HG03442 (cell line): Measurements from ENCODE around the gene GMPR.
"Not testable (repeated sequence)": the region's sequence is repeated elsewhere in the genome, so short reads cannot be mapped to it uniquely, and the experiment has no call there.

Experiments used
- ATAC-seq: cut with Tn5 transposase; IDR thresholded peaks from one replicate; pipeline ENCODE4 v1.9.1; 2021; ENCODE audit warnings: mild to moderate bottlenecking, moderate library complexity; ENCODE audit not compliant: unreplicated experiment

Gene GMPR

DNA sequence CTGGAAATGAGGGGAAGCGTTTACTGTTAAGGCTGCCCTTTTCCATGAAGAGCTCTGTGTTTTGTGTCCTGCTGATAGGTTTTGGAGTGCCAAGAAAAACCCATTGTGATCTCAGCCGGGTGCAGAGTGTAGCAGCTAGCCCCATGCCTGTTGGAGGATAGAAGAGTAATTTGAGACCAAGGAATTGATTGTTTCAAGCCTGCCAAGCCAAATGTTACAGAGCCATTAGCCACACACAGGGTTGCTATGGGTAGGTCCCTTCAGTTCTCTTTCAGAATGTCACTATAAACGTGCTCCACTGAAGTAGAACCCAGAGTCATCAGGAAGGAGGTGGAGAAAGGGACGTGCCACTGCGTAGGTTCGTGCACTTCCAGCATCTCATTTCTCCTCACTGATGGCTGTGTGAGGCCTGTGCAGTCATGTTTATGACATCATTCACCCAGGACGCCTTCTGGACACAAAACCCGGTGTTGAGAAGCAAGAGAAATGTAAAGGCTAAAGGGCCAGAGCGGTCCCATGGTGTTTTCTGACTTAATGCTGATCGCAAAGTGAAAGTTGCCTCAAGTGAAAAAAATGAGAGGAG lies 6.6 kb downstream of the GMPR start:
- ATAC-seq, result no peak

DNA sequence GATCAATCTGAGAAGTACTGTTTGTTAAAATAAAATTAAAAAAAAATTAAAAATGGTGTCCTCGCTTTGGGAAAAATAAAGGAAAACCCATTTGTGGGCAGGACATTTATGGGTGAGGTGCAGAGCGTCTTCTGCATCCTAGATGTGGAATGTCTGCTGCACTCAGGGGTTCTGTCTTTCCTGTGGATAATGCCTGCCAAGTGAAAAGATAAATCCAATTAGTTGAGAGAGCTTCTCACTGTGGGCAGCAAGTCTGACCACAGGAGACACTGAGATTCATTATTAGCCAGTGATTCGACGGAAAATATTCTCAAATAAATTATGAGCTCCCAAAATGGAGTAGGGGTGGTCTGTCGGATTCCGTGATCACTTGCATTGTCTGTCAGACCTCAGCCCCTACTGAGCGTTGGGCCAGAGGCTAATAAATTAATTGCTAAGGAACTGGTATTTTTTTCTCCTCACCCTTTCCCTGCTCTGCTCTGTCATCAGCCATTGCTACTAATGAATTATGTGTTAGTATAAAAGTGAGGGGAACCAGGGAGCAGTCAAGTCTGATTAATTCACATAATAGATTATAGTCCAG lies 10.0 kb downstream of the GMPR start:
- ATAC-seq, result no peak

- ATAC-seq, result no peak
Observed at GRCh38 chr6:16249971-16250370, 11.6 kb downstream of the GMPR start.

DNA sequence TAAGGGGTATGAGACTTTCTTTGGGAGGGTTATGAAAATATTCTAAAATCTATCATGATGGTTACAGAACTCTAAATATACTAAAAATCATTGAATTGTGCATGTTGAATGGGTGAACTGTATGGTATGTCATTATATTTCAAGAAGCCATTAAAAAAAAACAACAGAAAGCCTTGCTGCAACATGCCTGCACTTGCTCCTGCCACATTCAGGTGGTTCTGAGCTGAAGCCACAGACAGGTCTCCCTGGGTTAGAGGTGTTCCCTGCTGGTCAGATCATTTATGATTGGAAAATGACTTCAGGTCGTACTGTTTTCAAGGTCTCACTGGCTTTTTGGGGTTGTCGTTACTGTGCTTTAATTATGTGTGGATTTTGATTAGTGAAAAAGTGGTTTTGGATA lies 13.3 kb downstream of the GMPR start:
- no peak for ATAC-seq

DNA sequence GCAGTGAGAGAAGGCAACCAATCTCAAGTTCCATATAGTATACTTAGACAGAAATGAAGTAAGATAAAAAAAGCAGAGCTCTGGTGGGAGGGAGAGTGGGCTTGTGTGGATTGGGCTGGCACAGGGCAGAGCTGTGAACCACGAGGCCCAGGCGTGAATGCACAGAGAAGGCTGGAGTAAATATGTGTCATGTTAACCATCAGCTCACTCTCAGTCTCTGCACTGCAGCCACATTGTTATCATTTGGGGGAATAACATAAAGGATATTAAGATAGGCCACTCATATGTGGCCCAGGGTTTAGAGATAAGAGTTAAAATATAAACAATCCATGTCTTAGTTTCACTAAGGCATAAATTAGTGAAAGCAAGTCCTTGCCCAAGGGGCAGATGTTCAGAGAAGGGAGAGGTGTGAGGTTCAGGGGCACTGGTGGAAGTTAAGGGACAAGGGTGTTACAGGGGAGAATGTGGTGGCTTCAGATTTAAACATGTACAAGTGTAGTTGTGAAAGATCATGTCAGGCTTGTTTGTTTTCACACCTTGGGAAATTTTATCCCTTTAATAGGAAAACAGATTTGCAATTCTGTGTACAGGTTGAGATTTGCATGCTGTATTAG lies 14.4 kb downstream of the GMPR start:
- no peak for ATAC-seq

- ATAC-seq, result no peak
Observed at GRCh38 chr6:16253399-16254144, 15.2 kb downstream of the GMPR start.

- ATAC-seq, result no peak
Observed at GRCh38 chr6:16254535-16254934, 16.1 kb downstream of the GMPR start.

- no peak for ATAC-seq
Observed at GRCh38 chr6:16256781-16257180, 18.4 kb downstream of the GMPR start.

- ATAC-seq, result no peak
Observed at GRCh38 chr6:16257999-16258708, 19.8 kb downstream of the GMPR start.

- no peak for ATAC-seq
Observed at GRCh38 chr6:16258709-16259075, 20.3 kb downstream of the GMPR start.

- not testable (repeated sequence) for ATAC-seq
Observed at GRCh38 chr6:16259604-16260003, 21.2 kb downstream of the GMPR start.

DNA sequence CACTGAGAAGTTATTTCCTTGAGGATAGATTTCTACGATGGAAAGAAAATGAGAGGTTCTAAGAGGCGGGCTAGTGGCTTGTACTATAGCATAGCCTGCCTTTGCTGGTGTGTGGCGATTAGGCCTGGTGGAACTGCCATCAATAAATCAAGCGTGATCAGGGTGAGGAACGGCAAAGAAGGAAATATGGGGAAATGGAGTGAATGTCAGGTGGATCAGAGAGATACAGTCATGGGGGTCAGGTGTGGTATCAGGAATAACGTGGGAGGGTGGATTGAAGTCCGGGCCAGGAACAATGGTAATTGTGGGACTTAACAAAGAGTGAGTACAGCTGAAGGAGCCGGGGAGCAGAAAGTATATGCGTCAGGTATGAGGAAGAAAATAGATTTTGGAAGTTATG lies 22.2 kb downstream of the GMPR start:
- ATAC-seq, result not testable (repeated sequence)

- not testable (repeated sequence) for ATAC-seq
Observed at GRCh38 chr6:16262773-16263172, 24.4 kb downstream of the GMPR start.

GRCh38 chr6:16263464-16264099 lies 25.2 kb downstream of the GMPR start:
- not testable (repeated sequence) for ATAC-seq

GRCh38 chr6:16264785-16265184 lies 26.4 kb downstream of the GMPR start:
- ATAC-seq, result no peak

- ATAC-seq, result no peak
Observed at GRCh38 chr6:16265351-16266341, 27.3 kb downstream of the GMPR start.

DNA sequence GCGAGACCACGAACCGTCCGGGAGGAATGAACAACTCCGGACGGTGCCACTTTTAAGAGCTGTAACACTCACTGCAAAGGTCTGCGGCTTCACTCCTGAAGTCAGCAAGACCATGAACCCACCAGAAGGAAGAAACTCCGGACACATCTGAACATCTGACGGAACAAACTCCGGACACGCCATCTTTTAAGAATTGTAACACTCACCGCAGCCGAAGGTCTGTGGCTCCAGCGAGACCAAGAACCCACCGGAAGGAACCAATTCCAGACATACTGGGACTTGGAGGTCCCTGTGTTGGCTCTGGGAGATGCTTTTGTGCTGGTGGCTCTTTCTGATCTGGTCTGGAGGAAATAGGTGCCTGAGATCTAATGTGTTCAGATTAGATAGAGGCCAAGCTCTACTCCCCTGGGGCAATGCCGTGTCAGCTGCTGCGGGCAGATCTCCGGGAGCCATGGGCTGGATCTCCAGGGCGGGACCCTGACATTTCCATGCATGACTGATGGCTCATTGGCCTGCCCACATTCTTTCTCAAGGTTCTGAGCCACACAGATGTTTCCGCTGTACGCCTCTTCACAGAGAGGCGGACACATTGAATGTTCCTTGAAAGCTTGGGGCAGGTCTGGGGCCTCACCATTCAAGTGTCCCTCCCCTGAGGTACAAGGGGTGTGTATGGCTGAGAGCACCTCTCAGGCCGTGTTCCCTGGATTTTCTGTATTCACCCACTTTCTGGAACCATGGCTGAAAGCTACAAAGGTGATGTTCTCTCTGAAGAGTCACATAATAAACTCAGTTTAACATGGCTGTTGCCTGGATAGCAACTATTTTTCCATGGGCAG lies 29.3 kb downstream of the GMPR start:
- no peak for ATAC-seq

DNA sequence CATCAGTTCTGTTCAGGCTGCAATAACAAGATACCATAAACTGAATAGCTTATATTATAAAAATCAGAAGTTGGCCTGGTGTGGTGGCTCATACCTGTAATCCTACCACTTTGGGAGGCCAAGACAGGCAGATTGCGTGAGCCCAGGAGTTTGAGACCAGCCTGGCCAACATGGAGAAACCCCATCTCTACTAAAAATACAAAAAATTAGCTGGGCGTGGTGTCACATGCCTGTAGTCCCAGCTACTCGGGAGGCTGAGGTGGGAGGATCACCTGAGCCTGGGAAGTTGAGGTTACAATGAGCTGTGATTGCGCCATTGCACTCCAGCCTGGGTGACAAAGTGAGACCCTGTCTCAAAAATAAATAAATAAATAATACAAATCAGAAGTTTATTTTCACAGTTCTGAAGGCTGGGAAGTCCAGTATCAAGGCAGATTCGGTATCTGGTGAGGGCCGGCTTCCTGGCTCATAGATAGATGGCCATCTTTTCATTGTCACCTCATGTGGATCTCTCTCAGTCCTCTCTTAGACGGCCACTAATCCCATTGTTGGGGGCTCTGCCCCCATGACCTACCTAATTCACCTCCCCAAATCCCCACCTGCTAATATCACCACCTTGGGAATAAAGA lies 31.2 kb downstream of the GMPR start:
- not testable (repeated sequence) for ATAC-seq
